GM19372 (cell line): ENCODE measurements around the gene CKM.
"Not testable (repeated sequence)": the region's sequence is repeated elsewhere in the genome, so short reads cannot be mapped to it uniquely, and the experiment has no call there.

Experiments used
- ATAC-seq: cut with Tn5 transposase; IDR thresholded peaks from one replicate; pipeline ENCODE4 v1.9.1; 2021; ENCODE audit warnings: mild to moderate bottlenecking, low read depth, moderate library complexity; ENCODE audit not compliant: unreplicated experiment

Gene CKM

GRCh38 chr19:45295873-45296272 lies 26.8 kb downstream of the CKM start:
- no peak for ATAC-seq

DNA sequence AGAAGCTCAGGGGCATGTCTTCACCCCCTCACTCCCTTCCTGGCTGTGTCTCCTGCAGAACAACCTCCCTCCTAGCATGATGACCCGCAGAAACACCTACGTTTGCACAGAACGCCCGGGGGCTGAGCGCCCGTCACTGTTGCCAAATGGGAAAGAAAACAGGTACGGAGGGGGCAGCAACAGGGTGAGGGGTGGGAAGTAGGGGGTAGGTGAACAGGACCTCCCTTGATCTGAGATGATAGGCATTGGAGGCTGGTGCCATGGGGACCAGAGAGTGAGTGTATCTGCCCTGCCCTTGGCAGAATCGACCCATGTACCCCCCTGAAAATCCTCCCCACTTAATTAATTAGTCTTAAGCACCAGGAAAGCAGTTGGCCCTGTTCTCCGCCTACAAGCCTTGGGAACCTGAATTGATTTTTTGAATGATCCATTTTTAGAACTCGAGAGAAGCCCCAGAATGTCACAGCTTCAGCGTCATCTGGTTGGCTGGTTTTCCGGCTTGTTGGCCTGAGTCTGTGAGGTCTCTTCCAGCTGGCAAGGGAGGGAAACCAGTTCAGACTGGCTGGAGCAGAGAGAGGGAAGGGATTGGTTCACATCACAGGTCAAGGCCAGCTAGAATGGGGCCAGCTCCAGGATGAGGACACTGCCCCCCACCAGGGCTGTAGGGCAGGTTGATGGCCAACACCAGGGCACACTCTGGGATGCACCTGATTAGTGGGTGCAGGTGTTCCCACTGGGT lies 28.2 kb downstream of the CKM start:
- ATAC-seq: no peak

DNA sequence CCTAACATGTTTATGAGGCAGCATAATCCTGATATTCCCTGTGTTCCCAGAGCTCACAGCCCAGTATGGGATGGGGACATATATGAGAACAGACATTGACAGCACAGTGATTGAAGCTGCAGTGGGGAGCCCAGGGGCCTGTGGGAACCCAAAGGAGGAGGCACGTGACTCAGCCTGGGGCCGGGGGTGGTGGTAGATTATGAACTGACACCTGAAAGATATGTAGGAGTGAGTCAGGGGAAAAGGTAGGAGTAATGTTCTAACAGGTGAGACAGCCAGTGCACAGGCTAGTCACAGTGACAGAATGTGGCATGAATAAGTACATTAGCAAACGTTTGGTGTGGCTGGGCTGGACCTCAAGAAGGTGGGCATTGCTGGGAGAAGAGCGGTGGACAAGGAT lies 29.0 kb downstream of the CKM start:
- ATAC-seq: no peak

DNA sequence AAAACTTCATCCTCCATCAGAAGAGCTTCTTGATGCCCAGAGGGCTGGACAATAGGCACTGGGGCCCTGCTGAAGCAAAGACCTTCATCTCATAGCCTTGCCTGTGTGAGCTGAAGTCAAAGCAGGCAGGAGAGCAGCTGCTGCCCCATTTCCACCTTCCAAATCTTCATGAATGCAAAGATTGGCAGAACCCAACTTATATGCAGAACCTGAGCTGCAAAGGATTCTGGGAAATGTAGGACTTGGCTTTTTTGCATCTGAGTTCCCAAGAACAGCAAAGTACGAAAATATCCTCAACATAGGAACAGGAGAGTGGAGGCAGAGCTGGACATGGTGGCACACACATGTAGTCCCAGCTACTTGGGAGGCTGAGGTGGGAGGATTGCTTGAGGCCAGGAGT lies 30.8 kb downstream of the CKM start:
- no peak for ATAC-seq

- no peak for ATAC-seq
These were observed 32.2 kb downstream of the CKM start for GRCh38 chr19:45290381-45290931.

DNA sequence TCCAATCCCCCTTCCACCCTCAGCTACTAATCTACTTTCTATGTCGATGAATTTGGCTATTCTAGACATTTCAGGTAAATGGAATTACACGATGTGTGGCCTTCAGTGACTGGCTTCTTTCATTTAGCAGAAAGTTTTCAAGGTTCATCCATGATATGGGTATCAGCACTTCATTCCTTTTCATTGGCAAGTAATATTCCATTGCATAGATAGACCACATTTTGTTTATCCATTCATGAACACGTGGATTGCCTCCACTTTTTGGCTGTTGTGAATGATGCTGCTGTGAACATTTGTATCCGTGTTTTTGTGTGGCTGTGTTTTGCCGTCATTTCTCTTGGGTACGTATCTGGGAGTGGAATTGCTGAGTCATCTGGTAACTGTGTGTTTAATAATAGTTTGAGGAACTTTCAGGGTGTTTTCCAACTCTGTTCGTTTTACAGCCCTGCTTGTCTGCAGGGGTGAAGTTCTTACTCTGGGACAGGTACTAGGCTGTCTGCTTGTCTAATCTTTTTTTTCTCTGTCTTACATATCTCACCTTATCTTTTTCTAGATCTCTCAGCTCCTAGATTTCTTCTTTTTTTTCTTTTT lies 39.1 kb downstream of the CKM start:
- ATAC-seq: no peak

DNA sequence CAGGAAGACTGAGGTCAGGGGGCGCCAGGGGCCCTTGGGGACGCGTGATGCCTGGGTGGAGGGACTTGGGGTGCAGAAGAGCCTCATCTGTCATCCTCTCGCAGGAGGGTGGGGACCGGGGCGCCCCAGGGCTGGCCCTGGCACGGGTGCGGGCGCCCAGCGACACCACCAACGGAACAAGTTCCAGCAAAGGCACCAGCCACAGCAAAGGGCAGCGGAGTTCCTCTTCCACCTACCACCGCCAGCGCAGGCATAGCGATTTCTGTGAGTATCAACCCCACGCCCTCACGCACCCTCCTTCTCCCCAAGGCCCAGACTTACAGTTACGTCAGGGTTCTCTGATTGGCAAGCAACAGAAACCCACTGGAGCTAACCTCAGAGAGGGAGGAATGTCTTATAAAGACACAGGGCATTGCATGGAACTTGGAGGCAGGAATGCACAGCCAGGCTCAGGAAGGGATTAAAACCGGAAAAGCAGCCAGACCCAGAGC lies 42.2 kb downstream of the CKM start:
- ATAC-seq: no peak

DNA sequence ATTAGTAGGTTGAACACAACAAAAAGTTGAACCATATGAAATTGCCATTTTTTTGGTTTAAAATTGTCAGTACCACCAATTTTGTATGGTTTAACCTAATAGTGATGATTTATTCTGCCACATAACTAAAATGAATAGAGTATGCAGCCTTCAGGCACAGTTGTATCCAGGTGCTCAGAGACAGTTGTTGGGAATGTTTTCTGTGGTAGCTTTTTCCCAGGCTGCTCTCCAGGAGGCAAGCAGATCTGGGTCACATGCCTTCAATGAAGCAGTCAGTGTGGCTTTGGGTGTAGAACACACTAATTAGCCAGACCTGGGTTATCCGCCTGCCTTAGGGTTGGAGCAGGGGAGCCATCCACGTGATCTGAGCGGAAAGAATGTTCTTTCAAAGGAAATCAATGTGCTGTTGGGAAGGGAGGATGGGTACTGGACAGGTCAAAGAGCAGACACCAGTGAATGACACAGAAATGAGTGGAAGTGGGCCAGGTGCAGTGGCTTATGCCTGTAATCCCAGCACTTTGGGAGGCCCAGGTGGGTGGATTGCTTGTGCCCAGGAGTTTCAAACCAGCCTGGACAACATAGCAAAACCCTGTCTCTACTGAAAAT lies 43.0 kb downstream of the CKM start:
- no peak for ATAC-seq

GRCh38 chr19:45278087-45278486 lies 44.6 kb downstream of the CKM start:
- ATAC-seq: no peak

GRCh38 chr19:45276284-45276687 lies 46.4 kb downstream of the CKM start:
- no peak for ATAC-seq

- no peak for ATAC-seq
These were observed 47.2 kb downstream of the CKM start for GRCh38 chr19:45275370-45275971.

- no peak for ATAC-seq
These were observed 49.2 kb downstream of the CKM start for GRCh38 chr19:45273521-45273855.

DNA sequence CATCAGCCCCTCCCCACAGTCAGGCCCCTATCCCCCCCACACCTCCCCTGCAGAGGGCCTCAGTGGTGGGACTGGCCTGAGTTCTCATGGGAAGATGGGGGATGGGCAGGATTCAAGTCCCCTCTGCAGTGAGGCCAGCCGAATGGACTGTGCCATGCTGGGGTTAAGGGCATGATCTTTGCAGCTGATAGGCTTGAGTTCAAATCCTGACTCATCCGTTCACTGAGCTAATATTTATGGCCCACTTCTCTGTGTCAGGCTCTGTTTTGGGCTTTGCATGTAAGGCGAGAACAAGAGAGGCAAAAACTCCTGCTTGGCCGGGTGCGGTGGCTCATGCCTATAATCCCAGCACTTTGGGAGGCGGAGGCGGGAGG lies 51.0 kb downstream of the CKM start:
- no peak for ATAC-seq

GRCh38 chr19:45271098-45271734 lies 51.5 kb downstream of the CKM start:
- no peak for ATAC-seq

- ATAC-seq: not testable (repeated sequence)
These were observed 52.7 kb downstream of the CKM start for GRCh38 chr19:45269939-45270338.

DNA sequence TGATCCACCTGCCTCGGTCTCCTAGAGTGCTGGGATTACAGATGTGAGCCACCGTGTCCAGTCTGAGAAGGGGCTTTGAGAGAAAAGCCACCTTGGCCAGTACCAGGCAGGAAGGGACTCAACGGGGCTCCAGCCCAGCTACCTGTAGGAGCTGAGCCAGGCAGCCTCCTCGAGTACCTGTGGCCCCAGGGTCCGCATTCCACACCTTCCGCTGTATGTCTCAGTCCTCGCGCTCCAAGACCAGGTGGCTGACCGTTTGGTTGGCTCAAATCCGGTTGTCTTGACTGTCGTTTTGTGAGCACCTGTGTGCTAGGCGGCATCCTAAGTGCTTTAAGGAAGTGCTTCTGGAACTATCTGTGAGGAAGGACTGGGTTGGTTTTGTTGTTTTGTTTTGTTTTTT lies 55.4 kb downstream of the CKM start:
- ATAC-seq: no peak

DNA sequence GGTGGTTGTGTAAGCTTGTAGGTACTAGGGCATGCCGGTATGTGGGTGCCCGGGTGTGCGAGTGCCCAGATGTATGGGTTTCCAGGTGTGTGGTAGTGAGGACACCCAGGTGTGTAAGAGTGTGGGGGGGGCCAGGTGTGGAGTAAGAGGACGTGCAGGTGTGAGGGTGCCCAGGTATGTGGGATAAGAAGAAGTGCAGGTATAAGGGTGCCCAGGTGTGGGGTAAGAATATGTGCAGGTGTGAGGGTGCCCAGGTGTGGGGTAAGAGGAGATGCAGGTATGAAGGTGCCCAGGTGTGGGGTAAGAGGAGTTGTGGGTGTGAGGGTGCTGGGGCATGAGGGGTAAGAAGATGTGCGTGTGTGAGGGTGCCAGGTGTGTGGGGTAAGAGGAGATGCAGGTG lies 57.3 kb downstream of the CKM start:
- ATAC-seq: no peak

DNA sequence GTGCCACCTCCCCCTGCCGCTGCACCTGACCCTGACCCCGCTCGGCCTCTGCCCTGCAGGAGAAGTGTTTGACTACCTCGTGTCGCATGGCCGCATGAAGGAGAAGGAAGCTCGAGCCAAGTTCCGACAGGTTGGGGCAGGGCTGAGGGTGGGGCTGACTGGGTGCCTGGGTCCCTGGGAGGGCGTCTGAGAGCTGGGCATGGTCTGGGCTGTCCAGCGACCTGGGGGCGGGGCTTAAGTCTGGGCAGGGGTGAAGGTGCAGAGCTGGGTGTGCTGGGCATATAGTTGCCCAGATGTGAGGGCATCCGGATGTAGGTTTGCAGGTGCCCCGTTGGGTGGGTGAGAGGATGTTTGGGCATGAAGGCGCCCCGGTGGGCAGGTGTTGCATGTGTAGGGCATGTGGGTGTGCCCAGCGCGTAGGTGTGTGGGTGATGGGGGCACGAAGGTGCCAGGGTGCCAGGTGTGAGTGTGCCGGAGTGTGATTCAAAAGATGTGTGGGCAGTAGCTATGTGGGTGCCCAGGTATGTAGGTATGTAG lies 57.8 kb downstream of the CKM start:
- ATAC-seq: no peak

DNA sequence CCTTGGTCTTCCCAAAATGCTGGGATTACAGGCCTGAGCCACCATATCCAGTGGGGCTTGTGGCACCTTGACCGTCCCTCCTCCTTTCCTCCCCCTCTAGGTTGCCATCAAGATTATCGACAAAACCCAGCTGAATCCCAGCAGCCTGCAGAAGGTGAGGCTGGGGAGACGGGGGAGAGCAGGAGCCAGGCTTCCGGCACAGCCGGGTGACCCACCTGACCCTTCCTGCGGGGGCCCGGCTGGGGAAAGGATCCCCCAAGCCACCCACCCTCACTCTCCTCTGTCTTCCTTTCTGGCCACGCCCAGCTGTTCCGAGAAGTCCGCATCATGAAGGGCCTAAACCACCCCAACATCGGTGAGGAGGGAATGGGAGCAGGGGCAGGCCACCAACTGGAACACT lies 59.7 kb downstream of the CKM start:
- no peak for ATAC-seq

GRCh38 chr19:45262570-45262969 lies 60.1 kb downstream of the CKM start:
- ATAC-seq: no peak

- no peak for ATAC-seq
These were observed 63.8 kb downstream of the CKM start for GRCh38 chr19:45258862-45259261.
